HepG2 (cell line): ENCODE results near the gene GSDMA. TPM values are rescaled to one million over a fixed set of nuclear protein-coding genes. Genes with fewer than 3 reads are reported as not detected.
A peak's percentile ranks its signal among the peaks of the same experiment; 100 is the strongest.

Source experiments
- ATAC-seq: fragments of 200-7000 bp; cut with Tn5 transposase; 3 replicates; pipeline ENCODE4 v1.9.1; 2020; ENCODE audit warnings: mild to moderate bottlenecking, moderate library complexity
- Bru-seq: library from RNA; stranded (reverse); fragments of 400-500 nt; gene quantifications from one replicate; lab custom pipeline; 2021; lab: Mats Ljungman, UMichigan
- BruChase-seq, 2 experiments: library from RNA; stranded (reverse); fragments of 400-500 nt; gene quantifications; one replicate each; lab custom pipeline; 2021; lab: Mats Ljungman, UMichigan
- BruUV-seq: library from RNA; stranded (reverse); fragments of 400-500 nt; replicated peaks from 2 replicates; lab custom pipeline; 2021; lab: Mats Ljungman, UMichigan
- CTCF ChIA-PET: fragments of 300-600 bp; formaldehyde crosslinking; extraction: SDS; loops from one replicate; lab custom pipeline; 2021; ENCODE audit warnings: low total read pairs, inconsistent platforms, low intra/inter-chr PET ratio; lab: Yijun Ruan, JAX
- POLR2A ChIA-PET: fragments of 350-600 bp; sonication (Branson Sonifier 250); formaldehyde crosslinking; loops from one replicate; lab custom pipeline; 2020; ENCODE audit warnings: antibody characterized with exemption, inconsistent platforms; lab: Yijun Ruan, JAX
- DNase-seq: peaks from one replicate; pipeline ENCODE4 v3.0.0-alpha.2; 2015; ENCODE audit warnings: low spot score
- FAIRE-seq: peaks from 3 replicates; lab custom pipeline; 2011; peaks lifted over from hg19 to GRCh38; lab: Jason Lieb, UNC
- H2AFZ ChIP-seq: one replicate; pipeline ENCODE4 v1.6.1; 2011; ENCODE audit warnings: low read length, inconsistent platforms
- H3K27ac ChIP-seq: fragments of 300-600 bp; 3 replicates; pipeline ENCODE4 v1.8.0; 2011; ENCODE audit warnings: mixed run types, mild to moderate bottlenecking, mixed read lengths, low read length, inconsistent platforms; ENCODE audit not compliant: insufficient read depth; ENCODE audit errors: extremely low read length
- H3K27me3 ChIP-seq, 2 experiments: fragments of 200-600 bp in 1 of 2; 2 replicates in 1 of 2; 3 replicates in 1 of 2; pipeline versions ENCODE4 v1.6.0 to v1.8.0; 2011; ENCODE audit warnings: low read length in 2 of 2, mild to moderate bottlenecking in 2 of 2, moderate library complexity in 2 of 2, inconsistent platforms in 1 of 2; ENCODE audit not compliant: insufficient read depth in 2 of 2, control insufficient read depth in 1 of 2
- H3K36me3 ChIP-seq, 2 experiments: fragments of 200-600 bp in 1 of 2; replicated peaks in 1 of 2; 2 replicates in 1 of 2; 3 replicates in 1 of 2; pipeline versions ENCODE4 v1.5.1 to v1.8.0; 2011; ENCODE audit warnings: low read length in 2 of 2, inconsistent platforms in 1 of 2; ENCODE audit not compliant: insufficient read depth in 2 of 2, control insufficient read depth in 1 of 2
- H3K4me1 ChIP-seq: 2 replicates; pipeline ENCODE4 v1.5.1; 2012; ENCODE audit warnings: low read length, inconsistent platforms; ENCODE audit not compliant: insufficient read depth
- H3K4me2 ChIP-seq: 2 replicates; pipeline ENCODE4 v1.6.0; 2011; ENCODE audit warnings: low read depth, low read length, inconsistent platforms
- H3K4me3 ChIP-seq, 3 experiments: fragments of 200-600 bp in 1 of 3; sonication (generic), shearing (Covaris generic) in 1 of 3; replicated peaks in 1 of 3; 2 replicates each; pipeline ENCODE4 v1.5.1; 2011 to 2016; ENCODE audit warnings: low read length in 3 of 3, inconsistent platforms in 2 of 3, low read depth in 2 of 3, mild to moderate bottlenecking in 2 of 3, control low read depth in 1 of 3, mixed read lengths in 1 of 3; ENCODE audit not compliant: insufficient read depth in 1 of 3
- H3K79me2 ChIP-seq: one replicate; pipeline ENCODE4 v1.6.1; 2011; ENCODE audit warnings: low read length, inconsistent platforms; ENCODE audit not compliant: insufficient read depth
- H3K9ac ChIP-seq: 2 replicates; pipeline ENCODE4 v1.6.0; 2011; ENCODE audit warnings: mild to moderate bottlenecking, low read depth, low read length, inconsistent platforms; ENCODE audit not compliant: insufficient read depth
- H3K9me3 ChIP-seq: 2 replicates; pipeline ENCODE4 v1.5.1; 2012; ENCODE audit warnings: mild to moderate bottlenecking, low read length
- H4K20me1 ChIP-seq: 2 replicates; pipeline ENCODE4 v1.6.0; 2011; ENCODE audit warnings: inconsistent platforms, mild to moderate bottlenecking, low read length, moderate library complexity; ENCODE audit not compliant: insufficient read depth
- ZBTB20 ChIP-seq: sonication (generic); formaldehyde crosslinking; IDR thresholded peaks from 2 replicates; pipeline ENCODE4 v1.8.1; 2023; ENCODE audit warnings: missing genetic modification reagents, low read depth, mild to moderate bottlenecking, borderline replicate concordance
- ZNF333 ChIP-seq: sonication (generic); formaldehyde crosslinking; IDR thresholded peaks from 2 replicates; pipeline ENCODE4 v1.4.0; 2020; ENCODE audit warnings: mild to moderate bottlenecking, missing genetic modification reagents, borderline replicate concordance
- ZNF512 ChIP-seq: sonication (generic); formaldehyde crosslinking; IDR thresholded peaks from 2 replicates; pipeline ENCODE4 v1.4.0; 2020; ENCODE audit warnings: mild to moderate bottlenecking, missing genetic modification reagents
- ZNF574 ChIP-seq: sonication (generic); formaldehyde crosslinking; IDR thresholded peaks from 2 replicates; pipeline ENCODE4 v1.4.0; 2020; ENCODE audit warnings: missing genetic modification reagents
- WGBS: methylation state at CpG from one replicate; pipeline ENCODE4 v1.1.6; 2017; ENCODE audit warnings: low lambda C conversion rate; 5-methylcytosine and 5-hydroxymethylcytosine counted together
- in situ Hi-C: cut with HindIII; loops from 2 replicates; pipeline ENCODE4 v1.10.0; 2017; ENCODE audit warnings: low pct_unique_long_range_greater_than_20kb; ENCODE audit not compliant: extremely low pct_ligation_motif_present
- intact Hi-C: fragments of 100-400 bp; cut with micrococcal nuclease; formaldehyde crosslinking; loops from one replicate; pipeline ENCODE4 v1.10.0; 2022; ENCODE audit not compliant: unreplicated experiment
- long read RNA-seq, 2 experiments: library from RNA in 1 of 2; library from polyadenylated mRNA in 1 of 2; stranded (forward) in 1 of 2; unstranded in 1 of 2; transcript quantifications; one replicate each; pipeline ENCODE4 v2.0.0, GENCODE V29; 2019 to 2022
- polyA minus RNA-seq, 3 experiments: library from RNA; depleted of rRNA, polyadenylated mRNA; stranded (reverse); fragments of >200 nt; gene quantifications; 2 replicates each; pipeline ENCODE4 v1.2.3, GENCODE V29; 2011; ENCODE audit warnings: low replicate concordance in 1 of 3
- polyA plus RNA-seq, 8 experiments: library from polyadenylated mRNA; depleted of rRNA in 3 of 8; stranded (reverse) in 7 of 8; unstranded in 1 of 8; fragments of >200 nt; fragmentation: Illumina TruSeq in 4 of 8; extraction: Trizol in 4 of 8; gene quantifications; 2 replicates each; pipeline versions ENCODE4 v1.2.1 to v1.2.3, GENCODE V29; 2011 to 2016; ENCODE audit warnings: low read depth in 4 of 8, missing spikeins in 1 of 8, mixed read lengths in 1 of 8; ENCODE audit not compliant: insufficient read depth in 1 of 8
- total RNA-seq, 5 experiments: library from RNA; depleted of rRNA; stranded (reverse); fragments of >200 nt; fragmentation: Illumina TruSeq; extraction: Trizol; gene quantifications; 2 replicates each; pipeline ENCODE4 v1.2.3, GENCODE V29; 2016; ENCODE audit warnings: low read depth in 1 of 5

GSDMA gene
- total RNA-seq (2016; rRNA removed; fragmentation: Illumina TruSeq; extraction: Trizol), result not detected in 2 replicates
- not detected in 2 replicates for total RNA-seq (2016; cell fraction: cytosol; rRNA removed; fragmentation: Illumina TruSeq; extraction: Trizol; ENCODE audit: low read depth)
- not detected in 2 replicates for total RNA-seq (2016; cell fraction: insoluble cytoplasmic fraction; rRNA removed; fragmentation: Illumina TruSeq; extraction: Trizol)
- total RNA-seq (2016; cell fraction: membrane; rRNA removed; fragmentation: Illumina TruSeq; extraction: Trizol), result not detected in 2 replicates
- total RNA-seq (2016; cell fraction: nucleus; rRNA removed; fragmentation: Illumina TruSeq; extraction: Trizol), result not detected in 2 replicates
- polyA plus RNA-seq (2011; rRNA removed), result 0.07 TPM in 1 of 2 replicates, not detected in the other
- 0.08 TPM in 1 of 2 replicates, not detected in the other for polyA plus RNA-seq (2011; cell fraction: cytosol; rRNA removed)
- not detected in 2 replicates for polyA plus RNA-seq (2011; cell fraction: nucleus; rRNA removed)
- polyA plus RNA-seq (2012), result not detected in 2 replicates
- not detected in 2 replicates for polyA plus RNA-seq (2016; cell fraction: cytosol; fragmentation: Illumina TruSeq; extraction: Trizol; ENCODE audit: low read depth)
- polyA plus RNA-seq (2016; cell fraction: insoluble cytoplasmic fraction; fragmentation: Illumina TruSeq; extraction: Trizol; ENCODE audit: low read depth), result not detected in 2 replicates
- polyA plus RNA-seq (2016; cell fraction: membrane; fragmentation: Illumina TruSeq; extraction: Trizol; ENCODE audit: low read depth), result not detected in 2 replicates
- polyA plus RNA-seq (2016; cell fraction: nucleus; fragmentation: Illumina TruSeq; extraction: Trizol; ENCODE audit: insufficient read depth, low read depth), result not detected in 2 replicates
- polyA minus RNA-seq (2011; rRNA and poly(A)+ RNA removed; ENCODE audit: low replicate concordance), result not detected in 2 replicates
- not detected in 2 replicates for polyA minus RNA-seq (2011; cell fraction: cytosol; rRNA and poly(A)+ RNA removed)
- polyA minus RNA-seq (2011; cell fraction: nucleus; rRNA and poly(A)+ RNA removed), result not detected in 2 replicates
- not detected for Bru-seq, nascent RNA
- BruChase-seq, experiment 1, labeled RNA remaining after a 6-hour chase, result percentile 5 among the genes with signal in this experiment
- BruChase-seq, experiment 2, labeled RNA remaining after a 2-hour chase, result percentile 7 among the genes with signal in this experiment
- long read RNA-seq, experiment 1, result 0 reads
- long read RNA-seq, experiment 2, result 0 reads

GRCh38 chr17:39962642-39963220 is at the start of gene GSDMA:
Gene GSDMA, plus strand, starts transcription at chr17:39963004. Its CDS starts 2,684 bp downstream, at chr17:39965688.
- intact Hi-C loops, result no loop called here
- ChIA-PET CTCF (no interaction called here), POLR2A (no interaction called here)
- FAIRE-seq, result no peak
- Histone ChIP-seq H4K20me1 (no peaks in the 10 kb centered on the region), H2AFZ (no peak within 1 kb of the TSS), H3K9ac (no peak within 1 kb of the TSS), H3K4me2 (no peak within 1 kb of the TSS), H3K27ac (no peak within 1 kb of the TSS), H3K27me3 (peaks cover 0 to 42% of the 10 kb centered on the region in 2 experiments; a peak in 3 of 5 replicates), H3K4me3 (no peak within 1 kb of the TSS), H3K36me3 (no peaks in the 10 kb centered on the region), H3K79me2 (no peaks in the 10 kb centered on the region)
- in situ Hi-C loops, result no loop called here
- DNase-seq, result no peak
- no peak for ATAC-seq
- 26% methylated on average over 6 of the region's 6 CpGs for WGBS
- no TSS peak for BruUV-seq
- TF ChIP-seq ZBTB20 (CRISPR knock-in tag), result no peak
- no peak for TF ChIP-seq ZNF512 (CRISPR knock-in tag)
- no peak for TF ChIP-seq ZNF574 (CRISPR knock-in tag)
- no peak for TF ChIP-seq ZNF333 (CRISPR knock-in tag)
- TF ChIP-seq, all 625 proteins: peak for 0
- H3K4me1 ChIP-seq, result peaks cover 28% of the 10 kb centered on the region
- H3K9me3 ChIP-seq, result no peaks in the 10 kb centered on the region
